CD4-positive, alpha-beta T cell treated with Interleukin-4 for 4 hours (primary cell): ENCODE measurements around the gene LRP3.
"Not testable (repeated sequence)": the region's sequence is repeated elsewhere in the genome, so short reads cannot be mapped to it uniquely, and the experiment has no call there.

Source experiments
- DNase-seq: peaks from one replicate; pipeline ENCODE4 v3.0.0-alpha.2; 2020

Gene LRP3

GRCh38 chr19:33220115-33220514 is 26.0 kb downstream of the LRP3 start:
- DNase-seq = no peak

DNA sequence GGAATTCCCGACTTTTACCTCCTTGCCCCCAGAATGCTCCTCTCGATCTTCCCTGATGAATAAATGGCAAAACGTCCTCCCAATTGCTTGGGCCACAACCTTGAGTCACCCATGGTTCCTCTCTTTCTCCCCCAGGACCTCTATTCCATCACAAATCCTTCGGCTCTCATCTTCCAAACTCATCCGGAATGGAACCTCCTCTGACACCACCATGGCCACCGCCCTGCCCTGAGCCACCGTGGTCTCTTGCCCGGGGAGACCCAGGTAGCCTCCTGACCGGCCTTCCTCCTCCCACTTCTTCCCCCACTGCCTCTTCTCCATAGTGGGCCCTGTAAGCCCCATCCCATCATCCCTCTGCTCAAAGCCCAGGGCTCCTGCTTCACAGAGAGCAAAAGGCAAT is 26.6 kb downstream of the LRP3 start:
- DNase-seq = no peak

GRCh38 chr19:33221638-33222037 is 27.5 kb downstream of the LRP3 start:
- no peak for DNase-seq

- not testable (repeated sequence) for DNase-seq
These were observed 28.1 kb downstream of the LRP3 start for GRCh38 chr19:33222255-33222654.

DNA sequence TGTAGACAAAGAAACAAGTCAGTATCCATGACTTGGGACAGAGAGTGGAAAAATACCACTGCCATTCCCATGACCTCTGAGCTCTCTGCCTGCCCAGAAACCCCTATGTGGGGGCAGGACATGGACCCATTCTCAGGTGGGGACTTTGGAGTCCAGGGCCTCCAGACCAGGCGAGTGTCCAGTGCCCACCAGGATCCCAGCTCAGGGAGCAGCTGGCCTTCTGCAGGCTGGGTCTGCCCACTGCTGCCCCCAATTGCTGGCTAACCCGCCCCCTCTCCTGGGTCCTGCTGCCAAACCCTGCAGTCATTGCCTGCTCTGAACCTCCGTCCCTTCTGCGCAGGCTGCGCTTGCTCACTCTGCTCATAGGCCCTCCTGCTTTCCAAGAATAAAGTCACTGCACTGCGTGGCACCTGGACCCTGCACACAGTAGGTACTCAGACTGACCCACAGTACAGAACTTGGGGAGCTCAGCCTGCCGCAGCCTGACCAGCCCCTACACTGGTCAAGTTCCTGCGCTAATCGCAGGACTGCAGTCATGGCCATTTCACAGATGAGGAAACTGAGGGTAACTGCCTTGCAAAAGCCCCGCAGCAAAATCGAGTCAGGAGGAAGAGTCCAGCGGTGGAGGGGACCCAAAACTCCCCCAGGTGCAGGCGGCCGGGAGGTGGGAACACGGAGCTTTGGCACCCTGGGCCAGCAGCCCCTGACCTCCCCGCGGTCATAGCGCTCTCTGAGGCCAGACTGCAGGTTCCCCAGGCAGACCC is 30.7 kb downstream of the LRP3 start:
- DNase-seq = no peak

- DNase-seq = no peak
These were observed 31.4 kb downstream of the LRP3 start, which contains the start of gene SLC7A10 for GRCh38 chr19:33225458-33225926. Gene SLC7A10 (minus strand): TSS chr19:33225850. CDS start chr19:33225703, 147 bp downstream.

DNA sequence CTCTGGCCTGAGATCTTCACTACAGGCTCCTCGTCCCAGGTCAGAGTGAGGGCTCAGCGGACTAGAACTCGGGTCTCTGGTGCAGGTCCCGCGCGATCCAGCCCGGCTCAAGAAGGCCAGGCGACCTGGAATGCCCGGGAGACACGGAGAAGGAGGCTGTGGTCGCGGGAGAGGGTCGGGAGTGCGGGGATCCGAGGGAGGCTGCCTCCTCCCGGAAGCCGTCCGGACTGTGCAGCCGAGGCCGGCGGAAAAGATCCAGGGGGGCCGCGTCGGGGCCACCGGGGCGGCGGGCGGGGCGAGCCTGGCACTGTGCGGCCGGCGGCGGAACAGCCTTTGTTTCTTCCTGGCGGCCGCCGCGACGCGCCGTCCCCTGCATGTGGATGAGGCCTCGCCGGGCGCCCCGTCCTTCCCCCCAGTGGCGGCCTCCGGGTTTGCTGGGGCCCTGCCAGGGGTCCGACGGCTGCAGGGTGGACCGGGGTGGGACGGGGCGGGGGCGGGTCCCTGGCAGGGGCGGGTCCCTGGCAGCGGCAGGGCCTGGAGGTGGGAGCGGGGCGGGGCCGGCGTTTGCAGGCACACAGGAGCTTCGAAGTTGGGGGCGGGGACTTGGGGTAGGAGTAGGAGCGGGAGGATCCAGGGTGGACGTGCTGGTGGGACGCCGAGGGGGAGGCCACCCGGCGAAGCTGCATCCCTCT is 32.6 kb downstream of the LRP3 start:
- no peak for DNase-seq

- DNase-seq = no peak
These were observed 33.1 kb downstream of the LRP3 start for GRCh38 chr19:33227242-33227650.

GRCh38 chr19:33227870-33228599 is 33.9 kb downstream of the LRP3 start:
- DNase-seq = no peak

DNA sequence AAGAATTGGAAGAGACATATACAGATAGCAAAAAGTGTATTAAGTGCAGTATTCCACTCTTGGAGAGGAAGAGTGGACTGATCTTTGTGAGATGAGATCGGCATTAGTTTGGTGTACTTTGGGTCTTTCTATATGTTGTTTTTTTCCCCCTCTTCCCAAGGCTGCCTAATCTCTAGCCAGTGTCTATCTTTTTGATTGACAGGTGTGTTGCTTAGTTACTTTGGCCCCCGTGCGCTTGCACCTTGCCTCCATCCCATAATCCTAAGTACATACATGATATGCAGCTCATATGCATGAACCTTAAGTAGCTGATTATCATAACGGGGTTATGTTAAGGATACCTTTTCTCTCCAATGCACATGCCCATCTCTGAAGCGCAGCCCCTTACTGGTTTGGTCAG is 35.8 kb downstream of the LRP3 start:
- no peak for DNase-seq

GRCh38 chr19:33231511-33231910 is 37.4 kb downstream of the LRP3 start:
- DNase-seq = no peak

DNA sequence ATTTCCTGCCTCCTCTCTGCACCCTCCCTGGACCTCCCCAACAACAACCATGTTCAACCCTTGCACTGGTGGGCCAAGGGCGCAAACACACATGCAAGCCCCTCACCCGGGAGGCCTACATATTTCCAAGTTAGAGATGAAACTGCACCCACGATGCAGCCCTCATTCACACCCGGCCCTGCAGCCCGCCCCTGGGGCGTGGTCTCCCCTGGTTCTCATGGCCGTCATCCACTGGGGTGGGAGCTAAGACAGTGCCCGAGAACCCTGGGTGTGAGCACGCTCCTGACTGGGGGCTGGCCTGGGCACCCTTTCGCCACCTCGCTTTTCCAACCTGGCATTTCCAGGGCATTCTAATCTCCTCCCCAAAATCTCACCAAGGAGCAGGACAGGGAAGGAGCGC is 38.5 kb downstream of the LRP3 start:
- no peak for DNase-seq

- no peak for DNase-seq
These were observed 39.1 kb downstream of the LRP3 start for GRCh38 chr19:33233056-33233873.

GRCh38 chr19:33234092-33234491 is 40.0 kb downstream of the LRP3 start:
- no peak for DNase-seq

GRCh38 chr19:33234736-33235135 is 40.6 kb downstream of the LRP3 start:
- DNase-seq = no peak

GRCh38 chr19:33235269-33235995 is 41.3 kb downstream of the LRP3 start:
- peak; percentile 73 for DNase-seq

DNA sequence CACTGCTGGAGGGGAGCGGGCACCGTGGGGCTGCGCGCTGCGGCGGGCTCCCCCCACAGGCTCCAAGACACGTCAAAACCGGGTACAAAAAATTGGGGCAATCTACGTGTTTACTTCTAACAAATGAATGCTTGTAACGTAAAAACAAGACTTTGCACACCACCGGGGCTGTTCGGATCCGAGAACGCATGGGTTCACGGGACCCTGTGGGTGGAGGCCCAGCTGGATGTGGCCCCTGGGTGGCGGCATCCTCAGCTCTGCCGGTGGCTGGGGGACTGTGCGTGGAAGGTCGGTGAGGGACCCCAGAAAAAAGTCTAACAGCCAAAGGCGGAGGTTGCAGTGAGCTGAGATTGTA is 41.8 kb downstream of the LRP3 start:
- DNase-seq = no peak

GRCh38 chr19:33236696-33237390 is 42.7 kb downstream of the LRP3 start:
- no peak for DNase-seq

GRCh38 chr19:33238481-33239149 is 44.5 kb downstream of the LRP3 start:
- DNase-seq = no peak

DNA sequence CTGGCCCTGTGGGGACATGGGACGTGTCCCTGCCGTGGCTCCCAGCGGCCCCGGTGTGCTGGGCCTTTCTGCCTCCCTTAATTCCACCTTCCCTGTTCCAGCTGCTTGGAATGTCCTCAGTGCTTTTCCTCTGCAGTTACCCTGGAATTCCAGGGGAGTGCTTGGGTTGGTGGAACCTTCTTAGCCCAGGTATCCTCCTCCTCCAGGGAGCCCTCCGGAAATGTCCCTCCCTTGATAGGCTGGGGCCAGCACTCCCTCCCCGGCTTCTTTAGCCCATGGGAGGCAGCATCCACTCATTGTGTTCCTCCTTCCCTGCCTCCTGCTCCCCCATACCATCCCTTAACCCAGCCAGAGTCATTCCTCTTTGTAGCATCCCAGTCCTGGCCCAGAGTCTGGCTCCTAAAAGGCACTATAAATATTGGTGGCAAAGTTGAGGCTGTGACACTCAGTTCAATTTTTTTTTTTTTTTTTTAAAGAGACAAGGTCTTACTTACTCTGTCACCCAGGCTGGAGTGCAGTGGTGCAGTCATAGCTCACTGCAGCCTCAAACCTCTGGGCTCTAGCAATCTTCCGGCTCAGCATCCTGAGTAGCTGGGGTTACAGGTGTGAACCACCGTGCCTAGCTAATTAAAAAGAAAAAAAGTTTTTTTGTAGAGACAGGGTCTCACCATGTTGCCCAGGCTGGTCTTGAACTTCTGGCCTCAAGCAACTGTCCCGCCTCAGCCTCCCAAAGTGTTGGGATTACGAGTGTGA is 45.3 kb downstream of the LRP3 start:
- DNase-seq = no peak
